Progenitor cell of endocrine pancreas (in vitro differentiated cells): ENCODE data around the gene LPP. TPM values are rescaled to one million over a fixed set of nuclear protein-coding genes. Genes with fewer than 3 reads are reported as not detected.

Experiments used
- DNase-seq: peaks from one replicate; pipeline ENCODE4 v3.0.0; 2021; ENCODE audit warnings: low spot score; ENCODE audit not compliant: unreplicated experiment
- H3K27ac Mint-ChIP-seq: 2 replicates; pipeline ENCODE4 v1.8.0; 2021; ENCODE audit warnings: mild to moderate bottlenecking, moderate library complexity, mixed read lengths
- H3K27me3 Mint-ChIP-seq: 2 replicates; pipeline ENCODE4 v1.8.0; 2021; ENCODE audit warnings: mixed read lengths
- H3K36me3 Mint-ChIP-seq: 2 replicates; pipeline ENCODE4 v1.8.0; 2022; ENCODE audit warnings: mixed read lengths; ENCODE audit not compliant: insufficient read depth
- H3K4me1 Mint-ChIP-seq: 2 replicates; pipeline ENCODE4 v1.8.0; 2021; ENCODE audit warnings: low read depth, mixed read lengths
- H3K4me3 Mint-ChIP-seq: 2 replicates; pipeline ENCODE4 v1.8.0; 2021; ENCODE audit warnings: low read depth, mild to moderate bottlenecking, moderate library complexity, mixed read lengths
- H3K9me3 Mint-ChIP-seq: 2 replicates; pipeline ENCODE4 v1.8.0; 2021; ENCODE audit warnings: low read depth, mixed read lengths
- total RNA-seq: library from RNA; stranded (reverse); gene quantifications from 2 replicates; pipeline ENCODE4 v1.2.1, GENCODE V29; 2021
- TF ChIP-seq, protein P1 (sequence below): fragments of 200-600 bp; sonication (generic); IDR thresholded peaks from one replicate; pipeline ENCODE4 v1.5.0; 2021; ENCODE audit warnings: antibody characterized with exemption, mild to moderate bottlenecking; ENCODE audit not compliant: unreplicated experiment

The LPP gene
- total RNA-seq, 1 donor from 2014 or later: 131 TPM

DNA sequence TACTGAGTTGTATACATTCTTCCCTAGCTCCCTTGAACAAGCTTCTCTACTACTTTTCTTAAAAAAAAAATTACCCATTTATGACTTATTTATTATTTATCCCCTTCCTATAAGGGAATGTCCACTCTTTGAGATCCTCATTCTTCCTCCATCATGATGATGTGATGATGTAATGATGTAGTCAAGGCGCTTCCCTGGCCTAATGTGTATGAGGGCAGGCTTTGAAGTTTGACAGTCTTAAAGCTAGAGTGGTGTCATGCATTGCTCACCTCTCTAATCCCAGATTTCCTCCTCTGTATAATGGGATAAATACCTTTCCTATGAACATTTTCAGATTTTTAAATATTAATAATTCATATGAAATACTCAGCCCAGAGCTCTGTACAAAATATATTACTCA, 531.8 kb downstream of the LPP start:
- no peak for DNase-seq
- Mint-ChIP-seq H3K27ac (no peak overlapping the region), H3K27me3 (no peaks in the 10 kb centered on the region), H3K4me1 (peaks cover 4% of the 10 kb centered on the region), H3K36me3 (no peaks in the 10 kb centered on the region), H3K9me3 (no peaks in the 10 kb centered on the region), H3K4me3 (no peak overlapping the region)
- TF ChIP-seq, protein P1, sequence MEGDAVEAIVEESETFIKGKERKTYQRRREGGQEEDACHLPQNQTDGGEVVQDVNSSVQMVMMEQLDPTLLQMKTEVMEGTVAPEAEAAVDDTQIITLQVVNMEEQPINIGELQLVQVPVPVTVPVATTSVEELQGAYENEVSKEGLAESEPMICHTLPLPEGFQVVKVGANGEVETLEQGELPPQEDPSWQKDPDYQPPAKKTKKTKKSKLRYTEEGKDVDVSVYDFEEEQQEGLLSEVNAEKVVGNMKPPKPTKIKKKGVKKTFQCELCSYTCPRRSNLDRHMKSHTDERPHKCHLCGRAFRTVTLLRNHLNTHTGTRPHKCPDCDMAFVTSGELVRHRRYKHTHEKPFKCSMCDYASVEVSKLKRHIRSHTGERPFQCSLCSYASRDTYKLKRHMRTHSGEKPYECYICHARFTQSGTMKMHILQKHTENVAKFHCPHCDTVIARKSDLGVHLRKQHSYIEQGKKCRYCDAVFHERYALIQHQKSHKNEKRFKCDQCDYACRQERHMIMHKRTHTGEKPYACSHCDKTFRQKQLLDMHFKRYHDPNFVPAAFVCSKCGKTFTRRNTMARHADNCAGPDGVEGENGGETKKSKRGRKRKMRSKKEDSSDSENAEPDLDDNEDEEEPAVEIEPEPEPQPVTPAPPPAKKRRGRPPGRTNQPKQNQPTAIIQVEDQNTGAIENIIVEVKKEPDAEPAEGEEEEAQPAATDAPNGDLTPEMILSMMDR: no peak

DNA sequence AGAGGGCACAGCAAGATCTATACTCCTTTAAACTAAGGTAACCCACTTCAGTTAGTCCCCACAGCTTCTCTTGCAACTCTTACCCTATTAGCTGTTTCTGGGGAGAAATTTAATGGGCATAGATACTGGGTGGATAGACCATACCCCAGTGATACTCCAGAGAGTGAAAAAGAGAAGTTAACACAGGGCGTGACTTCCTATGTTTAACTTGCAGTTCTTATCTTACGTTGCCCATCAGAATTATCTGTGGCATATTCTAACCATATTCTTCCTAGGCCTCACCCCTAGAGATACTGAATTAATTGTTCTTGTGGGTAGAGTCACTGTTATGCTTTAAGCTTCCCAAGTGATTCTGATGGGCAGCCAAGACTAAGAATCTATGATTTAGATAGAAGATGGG, 532.4 kb downstream of the LPP start:
- H3K4me1 Mint-ChIP-seq: peaks cover 4% of the 10 kb centered on the region
- no peak for DNase-seq
- H3K36me3 Mint-ChIP-seq: no peaks in the 10 kb centered on the region
- H3K4me3 Mint-ChIP-seq: no peak overlapping the region
- TF ChIP-seq, protein P1: no peak
- no peaks in the 10 kb centered on the region for H3K27me3 Mint-ChIP-seq
- no peaks in the 10 kb centered on the region for H3K9me3 Mint-ChIP-seq
- no peak overlapping the region for H3K27ac Mint-ChIP-seq

DNA sequence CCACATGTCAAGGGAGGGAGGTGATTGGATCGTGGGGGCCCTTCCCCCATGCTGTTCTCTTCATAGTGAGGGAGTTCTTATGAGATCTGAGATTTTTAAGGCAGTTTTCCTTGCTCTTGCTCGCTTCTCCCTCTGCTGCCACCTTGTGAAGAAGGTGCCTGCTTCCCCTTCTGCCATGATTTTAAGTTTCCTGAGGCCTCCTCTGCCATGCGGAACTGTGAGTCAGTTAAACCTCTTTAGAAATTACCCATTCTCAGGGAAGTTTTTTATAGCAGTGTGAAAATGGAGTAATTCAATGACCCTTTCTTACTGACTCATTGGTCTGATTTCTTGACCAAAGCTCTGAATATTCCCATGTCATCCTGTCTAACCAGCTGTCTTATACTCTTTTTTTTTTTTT, 533.4 kb downstream of the LPP start:
- no peak for DNase-seq
- Mint-ChIP-seq H3K4me1 (peaks cover 4% of the 10 kb centered on the region), H3K27me3 (no peaks in the 10 kb centered on the region), H3K27ac (no peak overlapping the region), H3K36me3 (no peaks in the 10 kb centered on the region), H3K4me3 (no peak overlapping the region), H3K9me3 (no peaks in the 10 kb centered on the region)
- TF ChIP-seq, protein P1: no peak

GRCh38 chr3:188689101-188689574, 535.2 kb downstream of the LPP start:
- no peak overlapping the region for H3K27ac Mint-ChIP-seq
- H3K4me1 Mint-ChIP-seq: peaks cover 4% of the 10 kb centered on the region
- no peaks in the 10 kb centered on the region for H3K36me3 Mint-ChIP-seq
- TF ChIP-seq, protein P1: no peak
- H3K27me3 Mint-ChIP-seq: no peaks in the 10 kb centered on the region
- H3K9me3 Mint-ChIP-seq: no peaks in the 10 kb centered on the region
- H3K4me3 Mint-ChIP-seq: no peak overlapping the region
- DNase-seq: no peak

DNA sequence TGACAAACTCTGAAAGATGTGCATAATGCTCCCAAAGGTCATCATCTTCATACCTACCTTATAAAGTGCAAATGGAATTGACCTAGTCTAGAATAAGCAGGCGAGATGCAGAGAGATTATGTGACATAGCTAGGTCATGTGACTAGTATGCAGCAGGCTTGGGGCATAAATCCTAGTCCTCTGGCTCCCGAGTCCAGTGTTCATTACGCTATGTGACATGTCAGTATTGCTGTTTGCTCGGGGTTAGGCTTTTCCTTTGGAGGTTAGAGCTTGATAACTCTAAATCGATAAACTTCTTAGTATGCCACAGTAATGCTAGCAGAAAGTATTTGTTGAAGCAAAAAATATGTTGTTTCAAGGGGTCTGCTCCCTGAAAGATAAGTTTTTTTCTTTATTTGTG, 536.1 kb downstream of the LPP start:
- Mint-ChIP-seq H3K36me3 (no peaks in the 10 kb centered on the region), H3K27me3 (no peaks in the 10 kb centered on the region), H3K27ac (peak overlapping the region; percentile 34), H3K4me3 (no peak overlapping the region), H3K4me1 (peaks cover 4% of the 10 kb centered on the region), H3K9me3 (no peaks in the 10 kb centered on the region)
- TF ChIP-seq, protein P1: no peak
- DNase-seq: no peak
